ENCODE data around the gene ARHGAP28.

DNA sequence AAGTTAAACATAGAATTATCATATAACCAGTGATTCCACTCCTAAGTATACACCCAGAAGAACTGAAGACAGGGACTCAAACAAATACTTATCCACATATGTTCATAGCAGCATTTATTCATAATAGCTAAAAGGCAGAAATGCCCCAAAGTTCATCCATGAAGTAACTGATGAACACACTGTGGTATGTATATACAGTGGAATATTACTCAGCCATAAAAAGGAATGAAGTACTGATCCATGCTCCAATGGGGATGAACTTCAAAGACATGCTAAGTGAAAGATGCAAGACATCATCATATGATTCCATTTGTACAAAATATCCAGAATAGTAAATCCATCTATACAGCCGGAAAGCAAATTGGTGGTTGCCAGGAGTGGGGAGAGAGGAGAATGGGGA lies 230.6 kb downstream of the ARHGAP28 start:
- TF ChIP-seq BCLAF1 (IDR thresholded peaks at IDR 0.05) (no peak), ZNF674 (CRISPR knock-in tag; IDR thresholded peaks at IDR 0.05; ENCODE audit: low read depth) (no peak), ELF1 (CRISPR knock-in tag; IDR thresholded peaks at IDR 0.05) (no peak), ZNF780A (CRISPR knock-in tag; IDR thresholded peaks at IDR 0.05) (no peak), JUN (CRISPR knock-in tag; IDR thresholded peaks at IDR 0.05) (no peak), FOXJ3 (CRISPR knock-in tag; IDR thresholded peaks at IDR 0.05; ENCODE audit: borderline replicate concordance) (no peak), HDAC2 (CRISPR knock-in tag; IDR thresholded peaks at IDR 0.05) (no peak)
- TF ChIP-seq, protein P1, sequence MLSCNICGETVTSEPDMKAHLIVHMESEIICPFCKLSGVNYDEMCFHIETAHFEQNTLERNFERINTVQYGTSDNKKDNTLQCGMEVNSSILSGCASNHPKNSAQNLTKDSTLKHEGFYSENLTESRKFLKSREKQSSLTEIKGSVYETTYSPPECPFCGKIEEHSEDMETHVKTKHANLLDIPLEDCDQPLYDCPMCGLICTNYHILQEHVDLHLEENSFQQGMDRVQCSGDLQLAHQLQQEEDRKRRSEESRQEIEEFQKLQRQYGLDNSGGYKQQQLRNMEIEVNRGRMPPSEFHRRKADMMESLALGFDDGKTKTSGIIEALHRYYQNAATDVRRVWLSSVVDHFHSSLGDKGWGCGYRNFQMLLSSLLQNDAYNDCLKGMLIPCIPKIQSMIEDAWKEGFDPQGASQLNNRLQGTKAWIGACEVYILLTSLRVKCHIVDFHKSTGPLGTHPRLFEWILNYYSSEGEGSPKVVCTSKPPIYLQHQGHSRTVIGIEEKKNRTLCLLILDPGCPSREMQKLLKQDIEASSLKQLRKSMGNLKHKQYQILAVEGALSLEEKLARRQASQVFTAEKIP (CRISPR knock-in tag; IDR thresholded peaks at IDR 0.05; ENCODE audit: borderline replicate concordance), result no peak
- TF ChIP-seq, protein P2, sequence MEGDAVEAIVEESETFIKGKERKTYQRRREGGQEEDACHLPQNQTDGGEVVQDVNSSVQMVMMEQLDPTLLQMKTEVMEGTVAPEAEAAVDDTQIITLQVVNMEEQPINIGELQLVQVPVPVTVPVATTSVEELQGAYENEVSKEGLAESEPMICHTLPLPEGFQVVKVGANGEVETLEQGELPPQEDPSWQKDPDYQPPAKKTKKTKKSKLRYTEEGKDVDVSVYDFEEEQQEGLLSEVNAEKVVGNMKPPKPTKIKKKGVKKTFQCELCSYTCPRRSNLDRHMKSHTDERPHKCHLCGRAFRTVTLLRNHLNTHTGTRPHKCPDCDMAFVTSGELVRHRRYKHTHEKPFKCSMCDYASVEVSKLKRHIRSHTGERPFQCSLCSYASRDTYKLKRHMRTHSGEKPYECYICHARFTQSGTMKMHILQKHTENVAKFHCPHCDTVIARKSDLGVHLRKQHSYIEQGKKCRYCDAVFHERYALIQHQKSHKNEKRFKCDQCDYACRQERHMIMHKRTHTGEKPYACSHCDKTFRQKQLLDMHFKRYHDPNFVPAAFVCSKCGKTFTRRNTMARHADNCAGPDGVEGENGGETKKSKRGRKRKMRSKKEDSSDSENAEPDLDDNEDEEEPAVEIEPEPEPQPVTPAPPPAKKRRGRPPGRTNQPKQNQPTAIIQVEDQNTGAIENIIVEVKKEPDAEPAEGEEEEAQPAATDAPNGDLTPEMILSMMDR (CRISPR knock-in tag; IDR thresholded peaks at IDR 0.05), result no peak

Data from HepG2 (cell line).